Activated B cell treated with CpG ODN at 0.5 μM for 24 hours (primary cell): ENCODE measurements around the gene PRR5. TPM values are rescaled to one million over a fixed set of nuclear protein-coding genes. Genes with fewer than 3 reads are reported as not detected.

Experiments used
- ATAC-seq: fragments of 200-7000 bp; cut with Tn5 transposase; one replicate; pipeline ENCODE4 v1.10.0; 2021; ENCODE audit warnings: low read depth, mild to moderate bottlenecking, moderate library complexity
- CTCF ChIA-PET: fragments of 350-600 bp; sonication (Branson Sonifier 250); formaldehyde crosslinking; loops from one replicate; lab custom pipeline; 2021; ENCODE audit warnings: antibody characterized with exemption; lab: Charles Lee
- POLR2A ChIA-PET: fragments of 350-600 bp; sonication (Branson Sonifier 250); formaldehyde crosslinking; loops from one replicate; lab custom pipeline; 2021; ENCODE audit warnings: antibody characterized with exemption; lab: Charles Lee
- DNase-seq: peaks from one replicate; pipeline ENCODE4 v3.0.0; 2022
- H3K27ac Mint-ChIP-seq: one replicate; pipeline ENCODE4 v1.8.0; 2020; ENCODE audit warnings: mixed read lengths
- H3K27me3 Mint-ChIP-seq: one replicate; pipeline ENCODE4 v1.8.0; 2021; ENCODE audit warnings: mixed read lengths
- H3K36me3 Mint-ChIP-seq: one replicate; pipeline ENCODE4 v1.8.0; 2021; ENCODE audit warnings: low read depth, mixed read lengths
- H3K4me1 Mint-ChIP-seq: one replicate; pipeline ENCODE4 v1.8.0; 2021; ENCODE audit warnings: mixed read lengths
- H3K4me3 Mint-ChIP-seq: one replicate; pipeline ENCODE4 v1.8.0; 2020; ENCODE audit warnings: mild to moderate bottlenecking, mixed read lengths
- H3K9me3 Mint-ChIP-seq: one replicate; pipeline ENCODE4 v1.8.0; 2020; ENCODE audit warnings: mixed read lengths
- intact Hi-C: fragments of 100-400 bp; cut with micrococcal nuclease; formaldehyde crosslinking; loops from one replicate; pipeline ENCODE4 v1.15.1; 2024
- total RNA-seq: library from RNA; stranded (reverse); gene quantifications from 2 replicates; pipeline ENCODE4 v1.2.3, GENCODE V29; 2022
- TF ChIP-seq, protein P1 (sequence below): fragments of 200-600 bp; IDR thresholded peaks from one replicate; pipeline ENCODE4 v1.8.0; 2022; ENCODE audit warnings: antibody characterized with exemption, mild to moderate bottlenecking

Gene PRR5
- total RNA-seq, 1 donor from 2014 or later: 18.0 TPM

DNA sequence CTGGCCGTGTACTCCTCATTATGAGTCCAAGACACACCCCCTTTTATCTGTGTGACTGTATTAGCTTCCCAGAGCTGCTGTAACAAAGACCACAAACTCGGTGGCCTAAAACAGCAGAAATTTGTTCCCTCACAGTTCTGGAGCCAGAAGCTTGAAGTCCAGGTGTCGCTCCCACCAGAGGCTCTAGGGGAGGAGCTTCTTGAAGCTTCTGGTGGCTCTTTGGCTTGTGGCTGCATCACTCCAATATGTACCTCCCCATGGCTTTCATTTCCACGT is 3.0 kb downstream of the PRR5 start:
- H3K4me1 Mint-ChIP-seq: peaks cover 26% of the 10 kb centered on the region
- CTCF ChIA-PET: interaction anchor here (1.1 kb wide), 1 partner anchor 9 kb away, joined by 4 read pairs; no protein-coding TSS in a partner anchor

DNA sequence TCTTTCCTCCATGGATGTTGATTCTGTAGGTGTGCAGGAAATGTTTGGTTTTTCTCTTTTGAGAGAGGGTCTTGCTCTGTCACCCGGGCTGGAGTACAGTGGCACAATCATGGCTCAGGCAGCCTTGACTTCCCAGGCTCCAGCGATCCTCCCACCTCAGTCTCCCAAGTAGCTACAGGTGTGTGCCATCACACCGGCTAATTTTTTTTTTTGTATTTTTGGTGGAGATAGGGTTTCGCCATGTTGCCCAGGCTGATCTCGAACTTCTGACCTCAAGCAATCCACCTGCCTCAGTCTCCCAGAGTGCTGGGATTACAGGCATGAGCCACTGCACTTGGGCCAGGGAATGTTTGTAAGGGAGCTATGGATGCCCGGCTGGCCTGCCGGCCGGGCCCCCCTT is 4.5 kb downstream of the PRR5 start:
- no peak overlapping the region for H3K4me3 Mint-ChIP-seq

More for the DNA sequence above, 3.0 kb downstream of the PRR5 start:
- ATAC-seq (no peak), DNase-seq (no peak)
- Mint-ChIP-seq H3K27me3 (no peaks in the 10 kb centered on the region), H3K9me3 (no peaks in the 10 kb centered on the region), H3K27ac (no peak overlapping the region), H3K4me3 (no peak overlapping the region), H3K36me3 (no peaks in the 10 kb centered on the region)
- TF ChIP-seq, protein P1, sequence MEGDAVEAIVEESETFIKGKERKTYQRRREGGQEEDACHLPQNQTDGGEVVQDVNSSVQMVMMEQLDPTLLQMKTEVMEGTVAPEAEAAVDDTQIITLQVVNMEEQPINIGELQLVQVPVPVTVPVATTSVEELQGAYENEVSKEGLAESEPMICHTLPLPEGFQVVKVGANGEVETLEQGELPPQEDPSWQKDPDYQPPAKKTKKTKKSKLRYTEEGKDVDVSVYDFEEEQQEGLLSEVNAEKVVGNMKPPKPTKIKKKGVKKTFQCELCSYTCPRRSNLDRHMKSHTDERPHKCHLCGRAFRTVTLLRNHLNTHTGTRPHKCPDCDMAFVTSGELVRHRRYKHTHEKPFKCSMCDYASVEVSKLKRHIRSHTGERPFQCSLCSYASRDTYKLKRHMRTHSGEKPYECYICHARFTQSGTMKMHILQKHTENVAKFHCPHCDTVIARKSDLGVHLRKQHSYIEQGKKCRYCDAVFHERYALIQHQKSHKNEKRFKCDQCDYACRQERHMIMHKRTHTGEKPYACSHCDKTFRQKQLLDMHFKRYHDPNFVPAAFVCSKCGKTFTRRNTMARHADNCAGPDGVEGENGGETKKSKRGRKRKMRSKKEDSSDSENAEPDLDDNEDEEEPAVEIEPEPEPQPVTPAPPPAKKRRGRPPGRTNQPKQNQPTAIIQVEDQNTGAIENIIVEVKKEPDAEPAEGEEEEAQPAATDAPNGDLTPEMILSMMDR: no peak
- POLR2A ChIA-PET: no interaction called here
- intact Hi-C loops: loop anchor here (10.0 kb wide), 1 partner anchor 520 kb away; the partner anchor contains the start of gene PARVG

GRCh38 chr22:44707178-44707577 is 5.2 kb downstream of the PRR5 start:
- intact Hi-C loops: loop anchor here (10.0 kb wide), 1 partner anchor 522 kb away; the partner anchor contains the start of gene PARVG
- no peak for DNase-seq
- ChIA-PET POLR2A (no interaction called here), CTCF (no interaction called here)
- Mint-ChIP-seq H3K27ac (no peak overlapping the region), H3K9me3 (no peaks in the 10 kb centered on the region), H3K4me3 (no peak overlapping the region), H3K36me3 (no peaks in the 10 kb centered on the region), H3K4me1 (peaks cover 37% of the 10 kb centered on the region), H3K27me3 (no peaks in the 10 kb centered on the region)
- ATAC-seq: no peak
- TF ChIP-seq, protein P1: no peak

More for the DNA sequence above, 4.5 kb downstream of the PRR5 start:
- ChIA-PET POLR2A (no interaction called here), CTCF (no interaction called here)
- no peak for DNase-seq
- intact Hi-C loops: loop anchor here (10.0 kb wide), 1 partner anchor 522 kb away; the partner anchor contains the start of gene PARVG
- Mint-ChIP-seq H3K9me3 (no peaks in the 10 kb centered on the region), H3K27ac (no peak overlapping the region), H3K27me3 (no peaks in the 10 kb centered on the region), H3K36me3 (no peaks in the 10 kb centered on the region), H3K4me1 (peaks cover 39% of the 10 kb centered on the region)
- TF ChIP-seq, protein P1: no peak
- no peak for ATAC-seq

GRCh38 chr22:44707752-44708151 is 5.7 kb downstream of the PRR5 start:
- Mint-ChIP-seq H3K4me3 (no peak overlapping the region), H3K9me3 (no peaks in the 10 kb centered on the region), H3K36me3 (no peaks in the 10 kb centered on the region), H3K27ac (no peak overlapping the region), H3K27me3 (no peaks in the 10 kb centered on the region), H3K4me1 (peaks cover 39% of the 10 kb centered on the region)
- DNase-seq (no peak), ATAC-seq (no peak)
- TF ChIP-seq, protein P1: no peak
- POLR2A ChIA-PET: no interaction called here
- intact Hi-C loops: loop anchor here (10.0 kb wide), 1 partner anchor 523 kb away; the partner anchor contains the start of gene PARVG
- CTCF ChIA-PET: interaction anchor here (1.1 kb wide), 1 partner anchor 27 kb away, joined by 3 read pairs; no protein-coding TSS in a partner anchor

DNA sequence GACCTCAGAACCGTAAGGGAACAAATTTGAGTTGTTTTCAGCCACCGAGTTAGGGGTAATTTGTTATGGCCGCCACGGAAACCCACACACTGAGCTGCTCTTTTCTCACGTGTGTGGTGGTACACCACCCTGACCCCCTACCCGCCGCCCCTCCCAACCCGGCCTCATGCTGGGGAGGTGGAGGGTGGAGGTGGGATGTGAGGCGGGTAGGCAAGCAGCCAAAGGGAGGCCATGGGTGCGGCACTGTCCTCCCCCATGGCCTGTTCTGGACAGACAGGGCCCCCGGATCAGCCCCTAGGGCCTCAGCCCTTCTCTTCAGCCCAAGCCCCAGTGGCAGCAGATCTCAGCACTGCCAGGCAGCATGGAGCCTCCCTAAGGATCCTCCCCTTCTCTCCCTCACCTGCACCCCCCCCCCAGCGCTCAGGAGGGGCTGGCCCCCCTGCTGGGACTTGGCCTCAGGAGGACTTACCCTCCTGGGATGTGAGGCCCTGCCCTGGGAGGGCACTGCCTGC is 7.9 kb downstream of the PRR5 start:
- Mint-ChIP-seq H3K4me3 (peak overlapping the region; percentile 72), H3K9me3 (no peaks in the 10 kb centered on the region), H3K4me1 (peaks cover 27% of the 10 kb centered on the region), H3K27me3 (no peaks in the 10 kb centered on the region), H3K36me3 (peaks cover 2% of the 10 kb centered on the region), H3K27ac (peak overlapping the region; percentile 83)
- intact Hi-C loops: loop anchor here (1.0 to 10.0 kb wide), 3 partner anchors 8 to 525 kb away; partner anchors contain the start of genes PARVG and PRR5
- ATAC-seq (no peak), DNase-seq (no peak)
- TF ChIP-seq, protein P1: no peak
- CTCF ChIA-PET: interaction anchor here (1.3 kb wide), 1 partner anchor 23 kb away, joined by 4 read pairs; no protein-coding TSS in a partner anchor
- POLR2A ChIA-PET: interaction anchor here (0.6 to 1.0 kb wide), 2 partner anchors 8 to 572 kb away, joined by 3 to 4 read pairs; no protein-coding TSS in a partner anchor
